ENCODE measurements around the gene SRCIN1.

- no peak for TF ChIP-seq CTCF (IDR thresholded peaks at IDR 0.05; ENCODE audit: insufficient read depth, low read length, poor library complexity, severe bottlenecking)
- no peak for TF ChIP-seq EZH2phosphoT487 (conservative IDR thresholded peaks at IDR 0.05; ENCODE audit: low read length)
Measured at GRCh38 chr17:38538906-38539305, 66.8 kb downstream of the SRCIN1 start.
